ENCODE results near the gene TMEM154.

GRCh38 chr4:152660526-152660925, 19.3 kb downstream of the TMEM154 start:
- no peak for TF ChIP-seq POLR2A (IDR thresholded peaks at IDR 0.05)
- no peak for TF ChIP-seq CTCF (IDR thresholded peaks at IDR 0.05)
- no peak for TF ChIP-seq POLR2AphosphoS5 (IDR thresholded peaks at IDR 0.05)
